ENCODE measurements around the gene NDUFS6. TPM values are rescaled to one million over a fixed set of nuclear protein-coding genes. Genes with fewer than 3 reads are reported as not detected.

The NDUFS6 gene
- 45.0 and 63.0 TPM in 2 replicates for total RNA-seq
- 119 TPM for polyA plus RNA-seq (2012)

DNA sequence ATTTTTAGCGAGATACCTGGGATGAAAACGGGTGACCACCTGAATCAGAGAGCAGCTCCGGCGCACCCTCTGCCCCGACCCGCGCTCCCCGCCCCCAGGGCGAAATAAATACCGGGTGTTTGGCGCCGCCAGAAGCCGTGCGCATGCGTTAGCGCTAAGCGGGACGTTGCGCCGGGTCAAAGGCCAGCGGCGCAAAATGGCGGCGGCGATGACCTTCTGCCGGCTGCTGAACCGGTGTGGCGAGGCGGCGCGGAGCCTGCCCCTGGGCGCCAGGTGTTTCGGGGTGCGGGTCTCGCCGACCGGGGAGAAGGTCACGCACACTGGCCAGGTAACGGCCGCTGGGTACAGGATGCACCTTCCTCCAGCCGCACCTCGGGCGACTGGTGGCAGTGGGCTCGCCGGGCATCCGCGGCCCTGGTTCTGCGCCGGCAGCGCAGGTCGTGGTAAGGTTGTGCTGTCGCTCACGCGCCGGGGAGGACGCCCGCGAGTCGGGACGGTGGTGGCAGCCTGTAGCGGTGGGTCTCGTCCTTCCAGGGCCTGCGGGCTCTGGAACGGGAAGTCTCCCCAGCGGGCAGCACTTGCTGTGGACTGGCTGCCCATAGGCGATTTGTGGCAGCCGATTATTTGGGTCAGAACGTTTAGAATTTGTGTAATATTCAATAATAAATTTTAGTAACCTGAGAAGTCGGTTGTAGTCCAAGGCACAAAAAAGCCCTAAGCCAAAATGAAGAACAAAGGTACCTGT is at the start of gene NDUFS6:
NDUFS6 (plus strand) TSS at position 186 of the 745 bp plus-strand sequence; CDS start at position 197, 11 bp downstream.
- peak; percentile 81 for DNase-seq (ENCODE audit: low read depth)

DNA sequence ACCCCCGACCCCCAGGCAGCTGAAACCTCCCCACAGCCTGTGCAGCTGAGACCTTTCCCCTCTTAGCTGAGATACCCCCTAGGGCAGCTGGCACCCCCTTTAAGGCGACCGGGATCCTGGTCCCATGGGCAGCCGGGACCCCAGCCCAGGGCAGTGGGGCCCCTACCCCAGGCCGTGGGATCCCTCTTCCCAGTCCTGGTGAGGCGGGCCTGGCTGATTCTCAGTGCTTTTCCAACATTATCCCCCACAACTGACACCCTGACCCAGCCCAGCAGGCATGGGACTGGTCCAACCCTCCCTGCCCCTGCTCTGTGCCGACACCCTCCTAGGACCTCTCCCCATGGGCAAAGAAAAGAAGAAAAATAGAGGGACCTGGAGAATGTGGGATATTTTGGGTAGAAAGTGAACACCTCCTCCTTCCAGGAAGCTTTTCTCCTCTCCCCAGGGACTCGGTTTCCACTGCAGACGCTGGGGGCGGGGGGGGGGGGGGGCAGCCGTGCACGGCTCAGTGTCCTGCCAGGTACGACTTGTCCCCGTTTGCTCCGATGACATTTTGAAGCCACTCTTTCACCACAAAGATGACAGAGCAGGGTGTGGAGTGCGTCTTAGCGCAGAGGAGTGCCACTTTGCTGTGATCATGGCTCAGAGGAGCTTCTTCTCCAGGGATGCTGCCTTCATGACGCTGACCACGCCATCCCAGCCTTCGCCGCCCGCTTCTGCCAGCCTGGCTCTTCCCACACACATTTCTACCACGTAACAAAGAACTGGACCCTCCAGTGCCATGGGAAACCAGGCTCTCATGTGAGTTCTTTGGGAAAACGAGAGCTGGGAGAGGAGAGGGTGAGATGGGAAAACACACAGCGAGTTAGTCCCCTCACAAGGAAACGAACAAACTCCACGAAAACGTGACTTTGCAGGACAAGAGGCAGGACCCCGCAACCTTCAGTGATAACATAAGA is 49.1 kb upstream of the NDUFS6 start:
- no peak for DNase-seq (ENCODE audit: low read depth)

DNA sequence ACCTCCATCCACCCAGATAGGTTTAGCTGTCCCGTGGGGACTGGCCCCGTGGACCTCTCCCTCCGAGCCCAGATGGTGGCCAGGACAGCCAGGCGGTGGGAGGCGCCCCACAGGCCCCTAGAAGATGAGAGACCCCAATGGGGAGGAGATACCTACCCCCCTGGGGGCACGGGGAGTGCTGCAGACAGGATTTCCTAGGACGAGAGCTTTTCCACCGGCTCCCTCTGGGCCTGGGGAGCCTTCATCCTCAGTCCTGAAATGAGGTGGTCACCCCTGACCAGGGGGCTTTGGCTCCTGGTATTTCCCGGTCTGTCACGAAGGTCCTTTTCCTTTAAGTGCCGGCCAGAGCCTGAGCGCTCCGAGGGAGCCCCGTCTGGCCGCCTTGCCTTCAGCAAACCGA is 48.3 kb upstream of the NDUFS6 start:
- DNase-seq (ENCODE audit: low read depth): no peak

DNA sequence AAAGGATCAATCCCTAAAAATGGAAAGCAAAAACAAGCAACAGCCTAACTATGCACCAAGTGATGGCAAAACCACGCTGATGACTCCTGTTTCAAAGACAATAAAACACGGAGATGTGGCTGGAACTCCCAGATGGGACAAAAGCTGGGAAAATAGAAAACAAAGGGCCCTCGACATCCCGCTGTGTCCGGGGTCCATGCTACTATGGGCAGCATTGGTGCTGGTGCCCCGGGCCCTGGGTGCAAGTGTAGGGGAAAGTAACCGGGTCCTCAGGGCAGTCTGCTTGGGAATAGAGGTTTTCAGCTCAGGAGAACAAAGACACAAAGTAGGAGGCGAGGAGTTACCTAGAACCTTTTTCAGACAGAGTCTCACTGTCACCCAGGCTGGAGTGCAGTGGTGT is 47.7 kb upstream of the NDUFS6 start:
- no peak for DNase-seq (ENCODE audit: low read depth)

DNA sequence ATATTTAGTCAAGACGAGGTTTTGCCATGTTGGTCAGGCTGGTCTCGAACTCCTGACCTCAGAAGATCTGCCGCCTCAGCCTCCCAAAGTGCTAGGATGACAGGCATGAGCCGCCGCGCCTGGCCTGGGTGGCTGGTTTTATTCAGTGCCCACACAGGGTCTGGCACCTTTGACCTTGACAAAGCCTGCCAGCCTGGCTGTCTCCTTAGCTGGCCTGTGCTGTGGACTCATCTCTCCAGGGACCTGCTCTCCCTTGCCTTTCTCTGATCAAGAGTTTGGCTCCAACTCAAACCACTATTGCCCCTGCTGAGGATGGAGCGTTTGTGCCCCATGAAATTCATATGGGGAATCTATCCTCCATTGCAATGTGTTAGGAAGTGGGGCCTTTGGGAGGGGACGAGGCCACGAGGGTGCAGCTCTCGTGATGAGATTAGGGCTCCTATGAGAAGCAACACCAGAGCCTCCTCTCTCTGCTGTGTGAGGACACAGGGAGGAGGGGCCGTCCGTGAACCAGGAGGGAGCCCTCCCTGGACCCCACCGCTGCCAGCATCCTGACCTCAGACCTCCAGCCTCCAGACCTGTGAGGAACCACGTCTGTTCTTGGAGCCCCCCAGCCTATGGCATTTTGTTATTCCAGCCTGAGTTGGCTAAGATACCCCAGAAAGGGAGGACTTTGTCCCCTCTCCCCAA is 46.5 kb upstream of the NDUFS6 start:
- no peak for DNase-seq (ENCODE audit: low read depth)

DNA sequence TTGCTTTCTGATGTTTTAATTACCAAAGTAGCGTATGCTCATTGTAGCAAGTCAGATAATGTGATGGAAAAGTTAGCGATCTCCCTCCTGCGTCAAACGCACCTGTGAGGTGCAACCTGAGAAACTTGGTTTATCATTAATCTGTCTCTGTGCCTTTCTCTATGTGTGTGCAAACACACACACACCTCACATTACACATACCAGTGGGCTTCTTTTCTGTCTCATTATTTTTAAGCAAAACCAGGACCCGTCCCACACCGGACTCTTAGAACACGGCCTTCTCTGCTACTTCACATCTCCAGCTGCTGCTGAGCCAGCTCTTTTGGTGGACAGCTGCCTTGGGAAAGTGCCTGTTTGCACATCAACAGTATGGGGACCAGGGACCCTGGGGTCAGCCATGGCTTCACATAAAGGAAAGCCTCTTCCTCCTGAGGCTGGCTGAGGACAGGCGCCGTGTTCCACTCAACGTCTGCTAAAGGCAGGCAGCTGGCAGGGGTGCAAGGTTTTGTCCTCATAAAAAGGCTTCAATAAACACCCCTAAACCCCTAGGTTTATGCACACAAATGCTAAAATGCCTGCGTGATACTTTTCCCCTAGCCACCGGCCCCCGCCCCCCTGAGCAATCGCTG is 45.8 kb upstream of the NDUFS6 start:
- DNase-seq (ENCODE audit: low read depth): no peak

DNA sequence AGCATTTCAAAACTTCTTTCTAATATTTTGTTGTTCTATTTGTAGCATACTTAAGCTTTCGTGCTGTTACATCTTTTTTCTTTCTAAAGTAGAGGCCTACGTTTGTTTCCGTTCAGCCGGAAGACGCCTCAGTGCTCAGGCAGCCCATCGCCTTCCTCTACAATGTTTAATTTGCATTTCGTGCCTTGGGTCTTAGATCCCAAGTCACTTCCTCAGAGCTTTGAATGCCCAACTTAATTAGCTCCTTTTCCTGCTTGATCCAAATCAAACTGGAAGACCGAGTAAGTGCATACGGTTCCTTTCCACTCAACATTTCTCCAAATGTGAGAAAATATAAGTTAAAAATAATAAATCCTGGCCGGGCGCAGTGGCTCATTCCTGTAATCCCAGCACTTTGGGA is 44.7 kb upstream of the NDUFS6 start:
- no peak for DNase-seq (ENCODE audit: low read depth)

DNA sequence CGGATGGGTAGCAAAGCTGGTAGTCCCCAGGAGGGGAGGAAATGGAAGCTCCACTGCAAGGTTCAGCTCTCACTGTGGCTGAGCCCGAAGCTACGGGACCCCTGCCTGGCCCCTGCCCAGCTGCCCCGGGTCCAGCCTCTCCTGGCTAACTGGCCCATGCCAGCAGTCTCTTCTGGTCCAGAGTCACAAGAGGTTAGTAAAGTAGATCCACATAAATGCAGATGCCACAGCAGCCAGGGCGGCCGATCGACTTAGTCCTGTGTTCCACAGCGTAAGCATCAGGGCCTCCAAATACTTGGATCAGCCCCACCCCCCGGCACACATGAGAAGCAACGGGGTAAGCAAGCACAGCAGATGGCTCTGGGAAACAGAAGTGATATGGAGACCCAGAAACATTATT is 43.7 kb upstream of the NDUFS6 start:
- no peak for DNase-seq (ENCODE audit: low read depth)

DNA sequence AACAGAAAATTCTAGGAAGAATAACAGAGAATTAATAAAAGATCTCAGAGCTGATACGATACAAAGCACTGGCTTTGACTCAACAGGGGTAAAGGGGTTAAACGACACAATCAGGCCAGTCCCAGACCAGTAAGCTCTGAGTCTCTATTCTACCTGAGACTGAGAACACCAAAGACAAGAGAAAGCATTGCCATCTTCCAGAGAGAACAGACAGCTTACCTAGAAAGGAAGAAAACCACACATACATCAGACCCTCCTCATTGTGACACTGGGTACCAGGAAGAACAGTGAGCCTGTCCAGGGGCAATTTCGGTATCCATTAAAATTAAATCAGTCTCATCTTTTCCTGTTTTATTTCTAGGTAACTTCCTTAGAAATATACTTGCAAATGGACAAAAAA is 42.6 kb upstream of the NDUFS6 start:
- no peak for DNase-seq (ENCODE audit: low read depth)

DNA sequence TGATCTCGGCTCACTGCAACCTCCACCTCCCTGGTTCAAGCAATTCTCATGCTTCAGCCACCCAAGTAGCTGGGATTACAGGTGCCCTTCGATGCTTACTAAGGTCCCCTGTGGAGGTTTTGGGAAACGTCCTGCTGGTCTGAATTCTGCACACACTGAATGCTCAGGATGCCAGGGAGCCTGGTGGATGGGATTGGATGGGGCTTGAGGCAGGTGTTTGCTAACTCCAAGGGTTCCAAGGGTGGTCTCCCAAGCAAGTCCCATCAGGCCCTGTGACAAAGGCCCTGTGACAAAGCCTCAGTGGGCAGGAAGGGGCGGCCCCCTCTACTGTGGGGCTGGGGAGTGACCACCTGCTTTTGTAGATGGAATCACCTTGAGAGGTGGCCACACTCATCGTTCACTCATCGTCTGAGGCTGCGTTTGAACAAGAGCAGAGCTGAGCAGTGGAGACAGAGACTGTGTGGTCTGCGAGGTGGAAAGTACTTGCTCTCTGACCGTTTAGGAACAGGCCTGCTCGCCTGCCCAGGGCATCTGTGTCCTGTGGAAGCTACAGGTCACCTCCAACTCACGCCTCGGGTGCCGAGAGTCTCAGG is 41.7 kb upstream of the NDUFS6 start:
- DNase-seq (ENCODE audit: low read depth): no peak

DNA sequence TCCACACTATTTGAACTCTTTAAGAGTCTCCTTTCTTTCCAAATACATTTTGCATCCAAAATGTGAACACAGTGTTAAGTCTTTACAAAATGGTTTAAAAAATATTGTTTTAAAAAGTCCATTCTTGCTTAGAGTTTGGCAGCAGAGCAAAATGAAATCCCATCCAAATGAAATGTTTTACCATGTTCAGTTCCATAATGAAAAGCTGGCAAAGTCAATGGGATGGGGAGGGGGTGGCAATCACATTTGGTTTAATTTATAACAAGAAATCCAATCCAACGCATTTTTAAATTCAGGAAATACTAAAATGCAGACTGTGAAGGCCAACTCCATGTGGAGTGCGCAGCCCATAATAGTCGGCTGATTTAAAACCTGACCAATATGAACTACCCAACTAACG is 41.0 kb upstream of the NDUFS6 start:
- DNase-seq (ENCODE audit: low read depth): no peak

DNA sequence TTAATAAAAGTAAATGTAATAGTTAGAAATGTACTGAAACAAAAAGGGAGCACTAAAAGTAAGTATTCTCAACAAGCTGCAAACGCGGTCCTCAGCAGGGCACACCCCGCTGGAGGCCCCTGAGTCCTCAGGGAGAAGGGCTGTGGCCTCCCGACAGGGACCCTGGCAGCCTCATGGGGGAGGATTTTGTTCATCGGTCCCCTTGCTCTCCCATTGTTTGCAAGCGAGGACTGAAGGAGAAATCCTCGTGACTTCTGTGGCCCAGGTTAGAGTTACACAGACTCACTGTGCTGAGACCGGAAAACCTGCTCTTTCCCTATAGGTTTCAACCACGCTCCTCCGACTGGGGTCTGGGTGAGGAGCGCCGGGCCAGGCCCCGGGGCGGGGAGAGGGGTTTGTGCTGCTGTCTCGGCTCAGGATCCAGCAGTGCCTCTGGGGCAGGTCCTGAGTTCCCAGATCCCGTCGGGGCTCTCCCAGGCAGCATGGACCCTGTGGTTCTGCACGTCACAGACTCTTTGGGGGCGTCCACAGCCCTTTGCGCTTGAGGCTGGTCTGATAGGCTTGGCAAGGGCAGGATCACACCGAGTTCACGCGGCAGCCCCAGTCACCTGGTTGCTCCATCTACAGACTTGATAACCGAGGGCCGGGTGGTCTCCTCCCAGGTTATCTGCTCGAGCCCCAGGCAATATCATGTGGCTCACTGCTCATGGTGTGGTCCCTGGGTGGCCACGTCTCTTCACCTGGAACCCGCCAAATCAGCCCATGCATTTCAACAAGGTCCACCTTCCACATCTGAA is 40.4 kb upstream of the NDUFS6 start:
- DNase-seq (ENCODE audit: low read depth): no peak

DNA sequence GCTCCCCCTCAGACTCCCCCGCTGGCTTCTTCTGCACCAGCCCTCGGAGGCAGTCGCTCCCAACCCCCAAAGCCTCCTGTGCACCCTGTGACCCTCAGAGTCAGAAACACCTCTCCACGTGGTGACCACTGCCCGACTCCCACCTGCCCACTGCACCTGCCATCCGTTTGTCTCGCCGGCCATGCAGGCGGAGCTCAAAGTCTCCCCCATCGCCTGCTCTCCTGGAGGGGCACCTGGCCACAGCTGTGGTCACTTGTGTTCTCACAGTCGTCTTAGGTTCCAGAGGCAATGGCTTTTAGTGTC is 39.8 kb upstream of the NDUFS6 start:
- DNase-seq (ENCODE audit: low read depth): no peak

DNA sequence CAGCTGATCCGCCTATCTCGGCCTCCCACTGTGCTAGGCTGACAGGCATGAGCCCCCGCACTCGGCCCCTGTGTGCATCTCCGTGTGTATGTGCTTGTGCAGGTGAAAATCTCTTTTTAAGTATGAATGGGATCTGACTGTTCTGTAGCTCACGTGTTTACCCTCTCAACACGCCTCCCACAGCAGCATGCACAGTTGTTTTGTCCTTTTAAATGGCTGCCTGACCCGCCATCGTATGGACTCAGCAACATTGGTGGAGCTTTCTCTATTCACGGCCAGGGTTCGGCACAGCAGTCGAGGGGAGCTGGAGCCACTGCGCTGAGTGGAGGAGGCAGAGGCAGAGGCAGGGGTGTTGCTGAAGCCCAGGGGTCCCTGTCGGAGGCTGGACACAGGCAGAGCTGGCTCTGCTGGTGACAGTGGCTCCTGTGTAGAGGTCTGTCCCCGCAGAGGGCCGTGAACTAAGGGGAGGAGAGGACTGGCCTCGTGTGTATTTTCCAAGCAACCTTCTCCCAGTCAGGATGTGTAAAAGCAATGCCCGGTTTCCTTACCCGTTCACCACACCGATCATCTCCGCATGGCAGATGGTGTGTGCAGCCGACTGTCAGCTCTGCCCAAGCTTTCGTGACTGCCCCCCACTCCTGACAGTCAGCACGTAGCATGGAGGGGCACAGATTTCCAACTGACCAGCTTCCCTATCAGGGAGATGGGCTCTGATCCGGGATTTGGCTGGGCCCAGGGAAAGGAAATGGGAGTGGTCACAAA is 38.9 kb upstream of the NDUFS6 start:
- no peak for DNase-seq (ENCODE audit: low read depth)

DNA sequence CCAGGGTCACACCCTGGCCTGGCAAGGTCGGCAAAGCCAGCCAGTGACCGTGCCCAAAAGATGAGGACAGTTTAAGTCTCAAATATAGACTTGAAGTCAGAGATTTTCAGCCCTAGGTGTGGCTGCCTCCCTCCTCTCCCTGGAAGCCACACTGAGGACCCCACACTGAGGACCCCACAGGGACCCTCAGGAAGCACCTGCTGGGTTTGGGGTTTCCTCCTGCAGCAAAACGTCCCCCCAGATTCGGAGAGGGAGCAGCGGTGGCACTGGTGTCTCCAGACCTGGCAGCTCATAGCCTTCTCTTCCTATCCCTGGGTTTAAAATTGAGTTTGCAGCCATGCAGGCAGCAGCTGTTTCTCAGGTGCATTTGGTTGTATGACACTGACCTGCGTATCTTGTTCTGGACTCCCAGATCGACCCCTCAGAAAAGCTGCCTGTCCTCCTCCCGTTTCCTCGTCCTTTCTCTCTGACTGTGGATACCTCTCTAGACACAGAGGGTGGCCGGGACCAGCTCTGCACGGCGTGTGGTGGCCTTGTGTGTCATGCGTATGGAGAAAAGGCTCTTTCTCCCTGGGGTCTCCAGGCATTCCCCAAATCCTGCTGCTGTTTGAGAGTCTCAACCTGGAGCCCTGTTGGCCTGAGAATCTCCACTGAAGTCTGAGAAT is 38.2 kb upstream of the NDUFS6 start:
- DNase-seq (ENCODE audit: low read depth): no peak

DNA sequence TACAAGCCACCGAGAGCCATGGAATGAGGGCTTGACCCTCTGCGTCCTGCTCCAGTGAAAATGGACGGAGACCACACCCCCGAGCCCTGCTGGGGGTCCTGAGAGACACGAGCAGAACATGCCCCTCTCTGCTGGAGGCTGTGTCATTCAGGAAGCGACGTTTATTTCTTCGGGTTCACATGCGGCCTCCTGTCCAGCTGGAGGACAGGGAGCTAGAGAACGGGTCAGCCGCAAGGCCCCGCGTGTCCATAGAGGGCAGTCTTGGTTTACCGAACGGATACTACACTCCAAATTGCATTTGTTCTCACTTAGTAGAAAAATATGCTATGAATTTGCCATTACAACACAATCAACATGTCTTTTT is 37.7 kb upstream of the NDUFS6 start:
- DNase-seq (ENCODE audit: low read depth): peak; percentile 64

DNA sequence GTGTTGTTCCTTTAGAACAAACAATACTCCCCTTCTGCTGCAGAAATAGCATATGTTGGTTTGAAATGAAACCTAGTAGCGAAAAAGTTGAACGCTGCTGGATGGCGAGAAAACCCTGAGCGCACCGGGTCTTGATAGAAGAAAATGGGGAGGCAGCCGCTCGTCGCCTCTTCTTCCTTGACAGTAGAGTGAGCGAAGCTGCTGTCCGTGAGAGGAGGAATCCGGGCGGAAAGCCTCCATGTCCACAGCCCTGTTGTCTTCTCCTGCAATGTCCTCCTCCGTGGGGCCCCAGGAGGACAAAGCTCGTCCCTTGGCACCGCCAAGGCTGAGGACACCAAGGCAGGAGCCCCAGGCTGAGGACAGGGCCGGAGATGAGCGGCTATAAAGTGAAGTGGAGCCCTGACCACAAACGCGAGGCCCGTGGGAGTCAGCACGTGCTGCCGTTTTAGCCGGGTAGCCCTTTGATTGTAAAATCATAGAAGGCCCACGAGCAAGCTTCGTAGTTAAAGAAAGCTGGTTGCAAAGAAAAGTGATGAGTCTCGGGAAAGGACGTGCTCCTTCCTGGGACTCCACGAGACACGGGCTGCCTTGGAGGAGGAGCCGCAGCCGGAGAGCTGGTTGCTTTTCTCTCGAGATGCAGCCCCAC is 37.1 kb upstream of the NDUFS6 start:
- DNase-seq (ENCODE audit: low read depth): no peak

DNA sequence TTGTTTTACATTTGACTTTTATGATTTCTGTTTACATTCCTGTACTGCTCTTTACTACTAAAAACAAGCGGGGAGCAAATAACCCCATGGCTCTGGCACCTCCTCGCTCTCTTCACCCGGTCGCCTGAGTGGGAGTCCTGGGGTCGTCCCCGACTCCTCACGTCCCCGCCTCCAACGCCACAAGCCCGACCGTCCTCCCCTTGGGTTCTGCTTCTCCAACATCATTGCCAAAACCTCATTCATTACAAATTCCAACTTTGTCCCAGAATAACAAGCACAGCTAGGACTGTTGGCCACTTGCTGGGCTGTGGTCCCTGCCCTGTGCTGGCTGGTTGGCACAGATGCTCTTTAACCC is 36.6 kb upstream of the NDUFS6 start:
- DNase-seq (ENCODE audit: low read depth): no peak
